Neural crest cell (in vitro differentiated cells): Measurements from ENCODE around the gene DLGAP4. TPM values are rescaled to one million over a fixed set of nuclear protein-coding genes. Genes with fewer than 3 reads are reported as not detected.

ENCODE experiments used
- DNase-seq: peaks from one replicate; pipeline ENCODE4 v3.0.0; 2021; ENCODE audit warnings: low read depth, mixed read lengths, low spot score
- H3K27ac Mint-ChIP-seq: one replicate; pipeline ENCODE4 v1.8.0; 2021; ENCODE audit warnings: mild to moderate bottlenecking, mixed read lengths; ENCODE audit not compliant: unreplicated experiment
- H3K27me3 Mint-ChIP-seq: 2 replicates; pipeline ENCODE4 v1.8.0; 2021; ENCODE audit warnings: low read depth, mild to moderate bottlenecking, mixed read lengths
- H3K36me3 Mint-ChIP-seq: 2 replicates; pipeline ENCODE4 v1.8.0; 2021; ENCODE audit warnings: low read depth, mild to moderate bottlenecking, mixed read lengths
- H3K4me1 Mint-ChIP-seq: 2 replicates; pipeline ENCODE4 v1.8.0; 2021; ENCODE audit warnings: mixed read lengths
- H3K4me3 Mint-ChIP-seq: one replicate; pipeline ENCODE4 v1.8.0; 2021; ENCODE audit warnings: mild to moderate bottlenecking, mixed read lengths
- H3K9me3 Mint-ChIP-seq: 2 replicates; pipeline ENCODE4 v1.8.0; 2021; ENCODE audit warnings: mixed read lengths
- CTCF ChIP-seq: fragments of 200-600 bp; sonication (generic); conservative IDR thresholded peaks from 2 replicates; pipeline ENCODE4 v1.5.0; 2021; ENCODE audit warnings: antibody characterized with exemption, mild to moderate bottlenecking
- total RNA-seq: library from RNA; stranded (reverse); gene quantifications from 2 replicates; pipeline ENCODE4 v1.2.1, GENCODE V29; 2021

The DLGAP4 gene
- total RNA-seq, 1 donor from 2014 or later = 95.6 TPM

- H3K36me3 Mint-ChIP-seq = no peaks in the 10 kb centered on the region
- H3K27me3 Mint-ChIP-seq = no peaks in the 10 kb centered on the region
- DNase-seq = no peak
- no peak for TF ChIP-seq CTCF
- H3K4me1 Mint-ChIP-seq = peaks cover 5% of the 10 kb centered on the region
- H3K4me3 Mint-ChIP-seq = no peak overlapping the region
- H3K9me3 Mint-ChIP-seq = no peaks in the 10 kb centered on the region
- H3K27ac Mint-ChIP-seq = peak overlapping the region; percentile 44
Observed at GRCh38 chr20:36548704-36549627, 242.8 kb downstream of the DLGAP4 start.

- Mint-ChIP-seq H3K36me3 (no peaks in the 10 kb centered on the region), H3K4me1 (peaks cover 5% of the 10 kb centered on the region), H3K4me3 (no peak overlapping the region), H3K27ac (no peak overlapping the region), H3K27me3 (no peaks in the 10 kb centered on the region), H3K9me3 (no peaks in the 10 kb centered on the region)
- no peak for DNase-seq
- no peak for TF ChIP-seq CTCF
Observed at GRCh38 chr20:36549628-36549941, 243.4 kb downstream of the DLGAP4 start.

DNA sequence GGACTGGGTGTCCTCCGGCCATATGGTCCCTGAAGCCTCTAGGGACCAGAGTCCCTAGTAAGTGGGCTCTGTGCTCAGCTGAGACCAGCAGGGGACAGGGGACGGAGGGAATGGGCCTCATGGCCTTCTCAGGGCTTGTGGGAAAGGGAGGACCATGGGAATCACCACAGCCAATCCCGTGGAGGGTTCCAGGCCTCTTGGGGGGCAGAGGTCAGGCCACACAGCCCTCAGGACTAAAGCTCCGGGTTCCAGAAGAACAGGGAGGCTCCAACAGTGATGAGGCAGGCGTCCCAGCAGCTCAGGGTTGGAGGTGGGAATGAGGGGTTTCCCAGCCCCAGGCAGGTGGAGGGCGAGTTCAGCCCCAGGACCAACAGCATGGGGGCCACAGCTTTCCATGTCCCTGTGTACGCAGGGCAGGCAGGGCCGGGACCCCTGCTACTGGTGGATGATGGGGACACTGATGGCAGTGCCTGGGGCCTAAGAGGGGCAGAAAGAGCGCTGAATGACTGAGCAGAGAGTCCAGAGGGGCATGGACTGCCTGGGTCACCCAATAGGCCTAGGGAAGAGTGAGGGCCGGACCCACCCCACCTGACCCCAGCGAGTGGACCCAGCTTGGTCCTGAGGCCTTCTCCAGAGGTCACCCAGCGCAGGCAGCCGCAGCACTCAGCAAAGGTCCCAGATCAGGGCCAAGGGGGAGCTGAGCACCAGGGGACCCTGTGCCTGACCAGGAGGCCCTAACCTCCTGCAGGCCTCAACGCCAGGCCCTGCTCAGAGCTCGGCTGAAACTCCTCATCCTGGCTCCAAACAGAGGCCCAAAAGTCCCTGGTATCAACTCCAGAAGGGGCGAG is 244.0 kb downstream of the DLGAP4 start:
- no peaks in the 10 kb centered on the region for H3K36me3 Mint-ChIP-seq
- no peak overlapping the region for H3K4me3 Mint-ChIP-seq
- peaks cover 5% of the 10 kb centered on the region for H3K4me1 Mint-ChIP-seq
- H3K27ac Mint-ChIP-seq = no peak overlapping the region
- H3K27me3 Mint-ChIP-seq = no peaks in the 10 kb centered on the region
- H3K9me3 Mint-ChIP-seq = no peaks in the 10 kb centered on the region
- TF ChIP-seq CTCF = no peak
- DNase-seq = no peak

- no peak for TF ChIP-seq CTCF
- Mint-ChIP-seq H3K36me3 (no peaks in the 10 kb centered on the region), H3K27me3 (no peaks in the 10 kb centered on the region), H3K4me3 (no peak overlapping the region), H3K9me3 (no peaks in the 10 kb centered on the region), H3K27ac (peak overlapping the region; percentile 28), H3K4me1 (peaks cover 5% of the 10 kb centered on the region)
- no peak for DNase-seq
Observed at GRCh38 chr20:36550790-36551299, 244.7 kb downstream of the DLGAP4 start.

DNA sequence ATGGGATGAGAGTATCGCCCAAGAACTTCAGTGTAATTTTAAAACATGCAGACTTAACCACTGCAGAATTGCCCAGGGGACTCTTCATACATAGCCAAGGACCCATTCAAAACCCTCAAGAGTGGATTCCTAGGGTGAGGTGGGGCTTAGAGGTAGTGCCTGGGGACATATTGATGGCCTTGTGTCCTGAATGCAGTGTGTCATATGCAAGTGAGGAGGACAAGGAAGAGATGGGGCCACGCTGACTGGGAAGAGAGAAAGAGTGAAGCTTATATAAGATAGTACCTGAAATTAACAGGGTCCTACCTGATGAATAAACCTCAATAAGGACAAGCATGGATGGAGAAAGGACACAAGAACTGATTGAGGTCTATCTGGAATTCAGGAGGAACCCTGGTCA is 249.1 kb downstream of the DLGAP4 start:
- Mint-ChIP-seq H3K4me3 (no peak overlapping the region), H3K36me3 (no peaks in the 10 kb centered on the region), H3K9me3 (no peaks in the 10 kb centered on the region), H3K27me3 (no peaks in the 10 kb centered on the region), H3K4me1 (peaks cover 11% of the 10 kb centered on the region), H3K27ac (no peak overlapping the region)
- no peak for TF ChIP-seq CTCF
- no peak for DNase-seq
